Astrocyte of the cerebellum (primary cell): ENCODE data around the gene SHCBP1L.
A peak's percentile ranks its signal among the peaks of the same experiment; 100 is the strongest.
"Not testable (repeated sequence)": the region's sequence is repeated elsewhere in the genome, so short reads cannot be mapped to it uniquely, and the experiment has no call there.

Experiments used
- DNase-seq: peaks from one replicate; pipeline ENCODE4 v3.0.0-alpha.2; 2011; ENCODE audit warnings: low read depth
- H3K4me3 ChIP-seq: 2 replicates; pipeline ENCODE4 v1.5.1; 2011; ENCODE audit warnings: mild to moderate bottlenecking, low read depth, low read length, moderate library complexity
- CTCF ChIP-seq: IDR thresholded peaks from 2 replicates; pipeline ENCODE4 v1.5.1; 2012; ENCODE audit warnings: low read length, low read depth, moderate library complexity, mild to moderate bottlenecking; ENCODE audit errors: missing control alignments
- in situ Hi-C: cut with HindIII; loops from 2 replicates; pipeline ENCODE4 v1.10.0; 2017; ENCODE audit warnings: low sequenced_read_pairs

SHCBP1L gene

GRCh38 chr1:182956708-182957365 lies 3.9 kb upstream of the SHCBP1L start:
- in situ Hi-C loops: no loop called here
- TF ChIP-seq CTCF: no peak
- no peak for DNase-seq
- no peak overlapping the region for H3K4me3 ChIP-seq

DNA sequence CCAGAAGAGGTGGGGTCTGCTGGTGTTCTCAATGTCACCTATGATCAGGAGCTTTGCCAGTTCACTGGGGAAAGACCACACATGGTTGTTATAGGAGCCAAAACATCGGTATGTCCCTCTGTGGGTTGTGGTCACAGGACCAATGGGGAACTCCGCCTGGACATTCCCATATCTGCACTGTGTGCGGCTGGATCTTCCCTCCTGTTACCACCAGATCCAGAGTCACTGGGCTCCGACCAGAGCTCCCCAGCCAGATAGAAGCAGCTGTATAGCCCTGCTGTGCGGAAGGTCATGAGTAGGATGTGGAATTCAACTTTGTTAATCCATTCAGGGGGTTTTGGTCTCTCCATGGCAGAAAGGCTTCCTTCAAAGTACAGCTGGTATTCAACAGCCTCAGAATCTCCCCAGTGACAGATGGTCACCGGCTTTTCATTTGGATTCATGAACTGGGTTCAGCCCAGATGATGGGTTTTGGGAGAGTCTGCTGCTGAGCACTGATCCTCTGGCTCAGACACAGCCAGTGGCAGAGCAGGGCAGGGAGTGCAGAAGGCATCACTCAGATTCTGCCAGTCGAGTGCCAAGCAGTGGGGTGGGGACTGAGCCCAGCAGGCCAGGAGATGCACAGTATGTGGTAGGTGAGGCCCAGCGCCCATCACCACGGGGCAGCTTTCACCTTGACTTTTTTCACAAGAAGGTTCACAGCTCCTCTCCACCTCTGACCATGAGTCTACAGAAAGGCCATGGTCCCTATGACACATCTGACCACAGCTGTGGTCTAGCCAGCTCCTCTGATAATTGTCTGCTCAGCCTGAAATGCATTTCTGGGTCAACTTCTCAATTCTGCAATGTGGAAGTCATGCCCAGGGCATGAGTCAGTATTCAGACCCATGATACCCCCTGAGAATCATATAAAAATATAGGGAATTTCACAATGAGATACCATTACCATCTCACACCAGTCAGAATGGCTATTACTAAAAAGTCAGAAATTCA lies 2.9 kb upstream of the SHCBP1L start:
- in situ Hi-C loops: no loop called here
- no peak for TF ChIP-seq CTCF
- peak; percentile 54 for DNase-seq
- H3K4me3 ChIP-seq: no peak overlapping the region

DNA sequence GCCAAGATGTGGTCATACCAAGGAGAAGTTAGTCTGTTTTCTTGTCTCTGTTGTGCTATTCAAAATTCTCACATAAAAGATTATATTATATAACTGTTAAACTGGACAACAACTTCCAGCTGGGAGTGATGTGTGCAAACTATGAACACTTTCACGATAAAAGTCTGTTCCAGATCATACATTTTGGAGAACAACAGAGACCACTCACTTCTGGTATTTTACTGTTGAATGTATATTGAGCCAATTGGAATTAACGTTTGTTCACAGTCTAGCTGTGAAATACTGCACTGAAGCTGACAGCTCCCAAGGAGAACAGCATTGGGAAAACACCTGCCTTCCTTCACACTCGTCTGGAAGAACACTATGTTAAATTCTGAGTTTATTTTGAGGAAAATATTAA lies 860 bp upstream of the SHCBP1L start:
- no peak overlapping the region for H3K4me3 ChIP-seq
- DNase-seq: no peak
- no peak for TF ChIP-seq CTCF
- in situ Hi-C loops: no loop called here

- H3K4me3 ChIP-seq, in situ Hi-C loops, DNase-seq: not testable (repeated sequence)
Observed at GRCh38 chr1:182943336-182943735, 9.6 kb downstream of the SHCBP1L start.

DNA sequence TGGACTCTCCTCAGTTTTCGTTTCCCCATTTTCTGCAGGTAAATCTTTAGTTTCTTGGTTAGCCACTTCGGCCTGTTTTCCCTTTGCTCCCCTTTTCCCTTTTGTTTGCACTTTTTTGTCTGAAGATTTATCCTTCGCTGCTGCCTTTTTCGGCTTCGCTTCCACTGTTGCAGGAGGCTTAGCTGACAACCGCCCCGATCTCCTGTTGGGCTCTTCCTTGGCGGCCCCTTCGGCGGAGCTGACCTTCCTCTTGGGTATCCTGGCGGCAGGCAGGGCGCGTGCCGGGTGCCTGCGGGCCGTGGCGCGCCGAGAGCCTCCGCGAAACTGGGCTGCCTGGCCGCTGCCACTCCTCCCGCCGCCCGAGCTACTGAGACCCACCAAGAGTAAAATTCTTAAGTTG lies 10.8 kb downstream of the SHCBP1L start:
- peak overlapping the region; percentile 19 for H3K4me3 ChIP-seq
- in situ Hi-C loops, DNase-seq: not testable (repeated sequence)

GRCh38 chr1:182939413-182939812 lies 13.6 kb downstream of the SHCBP1L start:
- H3K4me3 ChIP-seq: no peak overlapping the region
- DNase-seq: no peak
- in situ Hi-C loops: no loop called here
- TF ChIP-seq CTCF: no peak

GRCh38 chr1:182935716-182936115 lies 17.2 kb downstream of the SHCBP1L start:
- no peak for TF ChIP-seq CTCF
- in situ Hi-C loops: no loop called here
- no peak for DNase-seq
- H3K4me3 ChIP-seq: no peak overlapping the region
